Epithelial cell of proximal tubule (primary cell): ENCODE data around the gene RTEL1. TPM values are rescaled to one million over a fixed set of nuclear protein-coding genes. Genes with fewer than 3 reads are reported as not detected.
"Not testable (repeated sequence)": the region's sequence is repeated elsewhere in the genome, so short reads cannot be mapped to it uniquely, and the experiment has no call there.

Experiments used
- DNase-seq: peaks from one replicate; pipeline ENCODE4 v3.0.0-alpha.2; 2011; ENCODE audit warnings: low read depth
- H3K4me3 ChIP-seq: 2 replicates; pipeline ENCODE4 v1.5.1; 2011; ENCODE audit warnings: low read depth, mild to moderate bottlenecking, low read length
- CTCF ChIP-seq: conservative IDR thresholded peaks from 2 replicates; pipeline ENCODE4 v1.5.1; 2012; ENCODE audit warnings: low read depth, mild to moderate bottlenecking, low read length
- total RNA-seq: library from RNA; depleted of rRNA; stranded (reverse); fragments of >200 nt; gene quantifications from 2 replicates; pipeline ENCODE4 v1.2.3, GENCODE V29; 2015

The RTEL1 gene
- total RNA-seq, 1 donor from 2014 or later, result 26.5 TPM

DNA sequence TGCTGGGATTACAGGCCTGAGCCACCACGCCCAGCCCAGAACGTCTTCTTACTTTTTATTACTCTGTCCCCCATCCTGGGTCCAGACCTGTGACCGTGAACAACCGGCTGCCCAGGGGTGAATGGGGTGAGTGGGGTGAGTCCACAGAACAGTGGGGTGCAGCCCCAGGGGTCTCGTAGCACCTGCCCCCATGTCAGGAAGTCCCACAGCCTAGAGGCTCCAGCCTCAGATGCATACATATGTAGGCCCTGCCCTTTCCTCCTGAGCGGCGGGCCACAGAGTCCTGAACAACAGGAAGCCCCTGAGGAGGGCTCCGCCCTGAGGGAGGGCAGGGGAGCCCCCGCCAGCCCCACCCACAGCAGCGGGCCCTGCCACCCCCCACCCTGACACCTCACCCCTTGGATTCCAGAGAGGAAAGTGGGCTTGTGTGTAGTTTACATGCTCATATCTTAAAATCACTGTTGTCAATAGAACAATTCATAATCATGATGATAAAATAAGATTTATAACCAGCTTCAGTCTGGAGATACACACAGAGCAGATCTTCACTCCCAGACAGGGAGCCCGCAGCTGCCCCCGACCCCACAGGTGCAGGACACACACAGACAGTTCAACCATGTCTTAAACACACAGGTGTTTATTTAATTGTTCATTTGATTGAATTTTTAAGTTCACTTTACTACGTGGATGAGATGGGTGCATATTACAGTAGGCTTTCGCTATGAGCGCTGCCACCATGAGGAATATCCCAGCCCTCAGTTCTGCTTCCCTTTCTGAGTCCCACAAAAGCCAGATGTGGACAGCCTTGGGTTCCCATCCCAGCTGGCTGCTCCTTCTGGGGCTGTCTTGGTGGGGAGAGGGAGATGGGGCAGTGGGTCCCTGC is 18.8 kb upstream of the RTEL1 start:
- no peak for DNase-seq
- TF ChIP-seq CTCF, result no peak
- H3K4me3 ChIP-seq, result no peak overlapping the region

- no peak overlapping the region for H3K4me3 ChIP-seq
- no peak for DNase-seq
- no peak for TF ChIP-seq CTCF
Measured at GRCh38 chr20:63640086-63640485, 18.0 kb upstream of the RTEL1 start.

DNA sequence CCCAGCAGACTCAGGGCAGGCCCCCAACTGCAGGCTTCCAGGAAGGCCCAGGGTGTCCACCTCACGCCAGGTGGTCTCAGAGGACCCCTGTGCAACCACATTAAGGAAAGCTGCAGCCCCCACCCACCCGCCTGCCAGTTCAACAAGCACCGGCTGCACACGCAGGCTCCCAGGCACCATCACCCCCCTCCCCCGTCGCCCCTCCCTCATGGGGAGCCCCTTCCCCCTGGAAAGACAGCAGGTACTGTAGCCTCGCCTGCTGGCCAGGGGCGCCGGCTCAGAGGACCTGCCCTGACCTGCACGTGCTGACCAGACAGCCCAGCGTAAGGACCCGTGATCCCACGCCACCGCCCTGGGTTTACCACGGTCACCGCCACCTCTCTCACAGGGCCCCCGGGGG is 17.4 kb upstream of the RTEL1 start:
- not testable (repeated sequence) for H3K4me3 ChIP-seq

DNA sequence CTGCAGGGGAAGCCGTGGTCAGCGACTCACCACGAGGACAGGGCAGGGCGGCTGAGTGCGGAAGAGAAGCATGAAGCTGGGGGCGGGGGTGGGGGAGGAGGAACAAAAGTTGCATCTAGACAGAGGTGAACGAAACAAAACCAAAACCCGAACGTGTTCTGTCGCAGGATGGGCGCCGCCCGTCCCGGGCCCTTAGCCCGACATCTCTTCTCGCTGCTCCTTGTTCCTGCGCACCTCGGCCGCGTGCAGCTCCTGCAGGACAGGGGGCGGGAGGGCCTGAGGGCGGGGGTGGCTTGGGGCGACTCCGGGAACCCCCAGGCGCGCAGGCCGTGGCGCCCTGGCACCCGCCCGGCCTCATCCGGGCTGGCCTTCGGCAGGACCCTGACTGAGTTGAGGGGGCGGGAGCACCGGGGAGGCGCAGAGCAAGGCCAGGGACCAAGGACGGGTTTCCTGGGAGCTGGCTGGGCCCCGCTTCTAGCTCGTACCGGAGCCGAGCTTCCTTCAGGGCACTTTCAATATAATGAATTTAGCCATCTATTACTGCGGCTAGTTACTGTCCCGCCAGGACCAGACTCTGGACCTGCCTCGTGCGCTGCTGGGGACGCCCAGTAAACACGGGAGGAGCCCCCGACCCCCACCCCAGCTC is 16.8 kb upstream of the RTEL1 start:
- peak overlapping the region; percentile 52 for H3K4me3 ChIP-seq
- TF ChIP-seq CTCF, result no peak
- no peak for DNase-seq

More for the DNA sequence above, 17.4 kb upstream of the RTEL1 start:
- not testable (repeated sequence) for DNase-seq

DNA sequence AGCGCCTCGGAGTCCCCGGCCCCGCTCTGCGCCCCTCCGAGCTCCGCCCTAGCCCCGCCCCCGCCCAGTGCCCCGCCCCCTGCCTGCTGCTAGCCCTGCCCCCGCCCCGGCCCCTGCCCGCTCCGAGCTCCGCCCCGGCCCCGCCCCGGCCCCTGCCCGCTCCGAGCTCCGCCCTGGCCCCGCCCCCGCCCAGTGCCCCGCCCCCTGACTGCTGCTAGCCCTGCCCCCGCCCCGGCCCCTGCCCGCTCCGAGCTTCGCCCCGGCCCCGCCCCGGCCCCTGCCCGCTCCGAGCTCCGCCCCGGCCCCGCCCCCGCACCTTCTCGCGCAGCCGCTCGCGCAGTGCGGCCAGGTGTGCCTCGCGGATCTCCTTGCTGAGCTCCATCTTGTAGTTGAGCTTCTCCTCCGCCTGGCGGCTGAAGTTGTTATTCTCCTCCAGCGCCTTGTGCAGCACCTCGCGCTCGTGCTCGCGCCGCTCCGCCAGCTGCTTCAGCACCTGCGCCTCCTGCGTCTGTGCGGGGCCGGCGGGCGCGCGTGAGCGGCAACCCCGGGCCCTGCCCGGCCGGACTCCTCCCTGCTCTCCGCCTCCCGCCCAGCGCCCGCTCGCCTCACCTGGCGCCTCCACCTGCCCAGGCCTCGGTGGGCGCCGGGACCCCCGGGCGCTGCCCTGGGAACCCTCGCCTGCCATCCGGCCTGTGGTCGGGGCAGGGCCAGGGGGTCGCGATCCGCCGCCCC is 16.2 kb upstream of the RTEL1 start:
- peak; percentile 44 for TF ChIP-seq CTCF
- H3K4me3 ChIP-seq, result peak overlapping the region; percentile 52
- DNase-seq, result no peak

GRCh38 chr20:63642527-63643247 is 15.4 kb upstream of the RTEL1 start:
- H3K4me3 ChIP-seq, result peak overlapping the region; percentile 45

More at GRCh38 chr20:63642527-63643247, 15.4 kb upstream of the RTEL1 start:
- no peak for TF ChIP-seq CTCF
- no peak for DNase-seq
